HepG2 (cell line): Measurements from ENCODE around the gene CEP250. TPM values are rescaled to one million over a fixed set of nuclear protein-coding genes. Genes with fewer than 3 reads are reported as not detected.
A peak's percentile ranks its signal among the peaks of the same experiment; 100 is the strongest.

Source experiments
- ATAC-seq: fragments of 200-7000 bp; cut with Tn5 transposase; 3 replicates; pipeline ENCODE4 v1.9.1; 2020; ENCODE audit warnings: mild to moderate bottlenecking, moderate library complexity
- BruUV-seq: library from RNA; stranded (reverse); fragments of 400-500 nt; replicated peaks from 2 replicates; lab custom pipeline; 2021; lab: Mats Ljungman, UMichigan
- CTCF ChIA-PET: fragments of 300-600 bp; formaldehyde crosslinking; extraction: SDS; loops from one replicate; lab custom pipeline; 2021; ENCODE audit warnings: low total read pairs, inconsistent platforms, low intra/inter-chr PET ratio; lab: Yijun Ruan, JAX
- POLR2A ChIA-PET: fragments of 350-600 bp; sonication (Branson Sonifier 250); formaldehyde crosslinking; loops from one replicate; lab custom pipeline; 2020; ENCODE audit warnings: antibody characterized with exemption, inconsistent platforms; lab: Yijun Ruan, JAX
- DNase-seq: peaks from one replicate; pipeline ENCODE4 v3.0.0-alpha.2; 2015; ENCODE audit warnings: low spot score
- FAIRE-seq: peaks from 3 replicates; lab custom pipeline; 2011; peaks lifted over from hg19 to GRCh38; lab: Jason Lieb, UNC
- H2AFZ ChIP-seq: one replicate; pipeline ENCODE4 v1.6.1; 2011; ENCODE audit warnings: low read length, inconsistent platforms
- H3K27ac ChIP-seq: fragments of 300-600 bp; 3 replicates; pipeline ENCODE4 v1.8.0; 2011; ENCODE audit warnings: mixed run types, mild to moderate bottlenecking, mixed read lengths, low read length, inconsistent platforms; ENCODE audit not compliant: insufficient read depth; ENCODE audit errors: extremely low read length
- H3K27me3 ChIP-seq, 2 experiments: fragments of 200-600 bp in 1 of 2; 2 replicates in 1 of 2; 3 replicates in 1 of 2; pipeline versions ENCODE4 v1.6.0 to v1.8.0; 2011; ENCODE audit warnings: low read length in 2 of 2, mild to moderate bottlenecking in 2 of 2, moderate library complexity in 2 of 2, inconsistent platforms in 1 of 2; ENCODE audit not compliant: insufficient read depth in 2 of 2, control insufficient read depth in 1 of 2
- H3K36me3 ChIP-seq, 2 experiments: fragments of 200-600 bp in 1 of 2; replicated peaks in 1 of 2; 2 replicates in 1 of 2; 3 replicates in 1 of 2; pipeline versions ENCODE4 v1.5.1 to v1.8.0; 2011; ENCODE audit warnings: low read length in 2 of 2, inconsistent platforms in 1 of 2; ENCODE audit not compliant: insufficient read depth in 2 of 2, control insufficient read depth in 1 of 2
- H3K4me1 ChIP-seq: 2 replicates; pipeline ENCODE4 v1.5.1; 2012; ENCODE audit warnings: low read length, inconsistent platforms; ENCODE audit not compliant: insufficient read depth
- H3K4me2 ChIP-seq: 2 replicates; pipeline ENCODE4 v1.6.0; 2011; ENCODE audit warnings: low read depth, low read length, inconsistent platforms
- H3K4me3 ChIP-seq, 3 experiments: fragments of 200-600 bp in 1 of 3; sonication (generic), shearing (Covaris generic) in 1 of 3; replicated peaks in 1 of 3; 2 replicates each; pipeline ENCODE4 v1.5.1; 2011 to 2016; ENCODE audit warnings: low read length in 3 of 3, inconsistent platforms in 2 of 3, low read depth in 2 of 3, mild to moderate bottlenecking in 2 of 3, control low read depth in 1 of 3, mixed read lengths in 1 of 3; ENCODE audit not compliant: insufficient read depth in 1 of 3
- H3K79me2 ChIP-seq: one replicate; pipeline ENCODE4 v1.6.1; 2011; ENCODE audit warnings: low read length, inconsistent platforms; ENCODE audit not compliant: insufficient read depth
- H3K9ac ChIP-seq: 2 replicates; pipeline ENCODE4 v1.6.0; 2011; ENCODE audit warnings: mild to moderate bottlenecking, low read depth, low read length, inconsistent platforms; ENCODE audit not compliant: insufficient read depth
- H3K9me3 ChIP-seq: 2 replicates; pipeline ENCODE4 v1.5.1; 2012; ENCODE audit warnings: mild to moderate bottlenecking, low read length
- H4K20me1 ChIP-seq: 2 replicates; pipeline ENCODE4 v1.6.0; 2011; ENCODE audit warnings: inconsistent platforms, mild to moderate bottlenecking, low read length, moderate library complexity; ENCODE audit not compliant: insufficient read depth
- ATF7 ChIP-seq, 2 experiments: fragments of 450-650 bp in 1 of 2; sonication (generic) in 1 of 2; formaldehyde crosslinking in 1 of 2; IDR thresholded peaks; 2 replicates each; pipeline versions ENCODE4 v1.4.0 to v1.6.1; 2016 to 2020; ENCODE audit warnings: antibody characterized with exemption in 1 of 2, mild to moderate bottlenecking in 1 of 2, missing genetic modification reagents in 1 of 2
- CREB1 ChIP-seq, 2 experiments: fragments of 450-650 bp in 1 of 2; IDR thresholded peaks; 2 replicates each; pipeline ENCODE4 v1.6.1; 2016 to 2017; ENCODE audit warnings: control low read depth in 1 of 2, mild to moderate bottlenecking in 1 of 2, missing compliant biosample characterization in 1 of 2, missing genetic modification characterization in 1 of 2
- GABPA ChIP-seq, 2 experiments: IDR thresholded peaks; 2 replicates each; pipeline ENCODE4 v1.6.1; 2011 to 2016; ENCODE audit warnings: low read depth in 2 of 2, low read length in 1 of 2, missing biosample characterization in 1 of 2, missing genetic modification characterization in 1 of 2
- MNT ChIP-seq: fragments of 450-650 bp; IDR thresholded peaks from 2 replicates; pipeline ENCODE4 v1.6.1; 2016
- TCF7L2 ChIP-seq: IDR thresholded peaks from 2 replicates; pipeline ENCODE4 v1.6.1; 2011; ENCODE audit warnings: mild to moderate bottlenecking, low read depth, low read length, moderate library complexity
- ZFAT ChIP-seq: sonication (generic); formaldehyde crosslinking; conservative IDR thresholded peaks from 2 replicates; pipeline ENCODE4 v1.8.1; 2023; ENCODE audit warnings: missing genetic modification reagents, inconsistent platforms
- ZNF639 ChIP-seq: conservative IDR thresholded peaks from 2 replicates; pipeline ENCODE4 v1.6.1; 2018; ENCODE audit warnings: missing genetic modification reagents
- WGBS: methylation state at CpG from one replicate; pipeline ENCODE4 v1.1.6; 2017; ENCODE audit warnings: low lambda C conversion rate; 5-methylcytosine and 5-hydroxymethylcytosine counted together
- in situ Hi-C: cut with HindIII; loops from 2 replicates; pipeline ENCODE4 v1.10.0; 2017; ENCODE audit warnings: low pct_unique_long_range_greater_than_20kb; ENCODE audit not compliant: extremely low pct_ligation_motif_present
- intact Hi-C: fragments of 100-400 bp; cut with micrococcal nuclease; formaldehyde crosslinking; loops from one replicate; pipeline ENCODE4 v1.10.0; 2022; ENCODE audit not compliant: unreplicated experiment
- polyA plus RNA-seq, 8 experiments: library from polyadenylated mRNA; depleted of rRNA in 3 of 8; stranded (reverse) in 7 of 8; unstranded in 1 of 8; fragments of >200 nt; fragmentation: Illumina TruSeq in 4 of 8; extraction: Trizol in 4 of 8; gene quantifications; 2 replicates each; pipeline versions ENCODE4 v1.2.1 to v1.2.3, GENCODE V29; 2011 to 2016; ENCODE audit warnings: low read depth in 4 of 8, missing spikeins in 1 of 8, mixed read lengths in 1 of 8; ENCODE audit not compliant: insufficient read depth in 1 of 8
- total RNA-seq, 5 experiments: library from RNA; depleted of rRNA; stranded (reverse); fragments of >200 nt; fragmentation: Illumina TruSeq; extraction: Trizol; gene quantifications; 2 replicates each; pipeline ENCODE4 v1.2.3, GENCODE V29; 2016; ENCODE audit warnings: low read depth in 1 of 5

The CEP250 gene
- total and polyA plus RNA-seq, 2 of the 13 experiments (the other 11 are each of a cell fraction or from before 2014, with no cell fraction given), result 28.8 to 55.3 TPM

- H3K27ac ChIP-seq, result no peak overlapping the region
- H3K4me1 ChIP-seq, result peaks cover 9% of the 10 kb centered on the region; the same call in 1 of the 2 replicates
- no peak for TF ChIP-seq ZFAT
- no peak for TF ChIP-seq MNT
- TF ChIP-seq GABPA (IDR thresholded peaks at IDR 0.05; ENCODE audit: low read depth, low read length), result peak; percentile 3; the same call in 1 of the 2 replicates
- TF ChIP-seq GABPA (CRISPR knock-in tag; IDR thresholded peaks at IDR 0.05; ENCODE audit: low read depth), result no peak
- no peak for TF ChIP-seq TCF7L2
- no peaks in the 10 kb centered on the region for H4K20me1 ChIP-seq
- FAIRE-seq (no peak), ATAC-seq (no peak), DNase-seq (no peak)
- WGBS, result 74% methylated on average over 9 of the region's 10 CpGs
- ChIA-PET CTCF (no interaction called here), POLR2A (no interaction called here)
- intact Hi-C loops, result no loop called here
- no peak overlapping the region for H2AFZ ChIP-seq
- no peak overlapping the region for H3K9ac ChIP-seq
- no peak overlapping the region for H3K4me2 ChIP-seq
- peaks cover 3 to 12% of the 10 kb centered on the region in 2 experiments; a peak in 3 of 5 replicates for H3K36me3 ChIP-seq
- BruUV-seq, result no TSS peak
- H3K79me2 ChIP-seq, result no peaks in the 10 kb centered on the region
- in situ Hi-C loops, result no loop called here
- no peak overlapping the region for H3K4me3 ChIP-seq
- no peaks in the 10 kb centered on the region for H3K27me3 ChIP-seq
- H3K9me3 ChIP-seq, result no peaks in the 10 kb centered on the region
Measured at GRCh38 chr20:35562541-35563110, 107.2 kb downstream of the CEP250 start.

- no peak overlapping the region for H3K4me3 ChIP-seq
- FAIRE-seq (no peak), DNase-seq (no peak), ATAC-seq (no peak)
- H3K9me3 ChIP-seq, result no peaks in the 10 kb centered on the region
- H3K4me2 ChIP-seq, result no peak overlapping the region
- POLR2A ChIA-PET, result interaction anchor here (0.6 kb wide), 1 partner anchor 79 kb away, joined by 4 read pairs; no protein-coding TSS in a partner anchor
- peaks cover under 1 to 1% of the 10 kb centered on the region in 2 experiments; a peak in 1 of 5 replicates for H3K36me3 ChIP-seq
- no peaks in the 10 kb centered on the region for H3K27me3 ChIP-seq
- intact Hi-C loops (no loop called here), in situ Hi-C loops (no loop called here)
- H3K4me1 ChIP-seq, result peaks cover 9% of the 10 kb centered on the region; the same call in 1 of the 2 replicates
- TF ChIP-seq ATF7 (IDR thresholded peaks at IDR 0.05), result peak; percentile 96
- TF ChIP-seq ATF7 (CRISPR knock-in tag; IDR thresholded peaks at IDR 0.05), result no peak
- no peak for TF ChIP-seq ZNF639 (CRISPR knock-in tag)
- peak; percentile 96 for TF ChIP-seq CREB1 (IDR thresholded peaks at IDR 0.05)
- TF ChIP-seq CREB1 (CRISPR knock-in tag; IDR thresholded peaks at IDR 0.05), result no peak
- no peak overlapping the region for H2AFZ ChIP-seq
- 77% methylated on average over 10 of the region's 10 CpGs for WGBS
- H4K20me1 ChIP-seq, result no peaks in the 10 kb centered on the region
- H3K27ac ChIP-seq, result no peak overlapping the region
- CTCF ChIA-PET, result no interaction called here
- BruUV-seq, result no TSS peak
- H3K79me2 ChIP-seq, result no peaks in the 10 kb centered on the region
- H3K9ac ChIP-seq, result no peak overlapping the region
Measured at GRCh38 chr20:35563834-35564233, 108.4 kb downstream of the CEP250 start.
